Left kidney (tissue), 2 donors: ENCODE data around the gene DHX58. TPM values are rescaled to one million over a fixed set of nuclear protein-coding genes. Genes with fewer than 3 reads are reported as not detected.

Experiments
- DNase-seq: peaks from one replicate; pipeline ENCODE4 v3.0.0-alpha.2; 2013
- polyA plus RNA-seq: library from polyadenylated mRNA; unstranded; fragments of 120-200 nt; gene quantifications from one replicate; pipeline ENCODE4 v1.2.1, GENCODE V29; 2013; ENCODE audit not compliant: insufficient read length

Gene DHX58
- polyA plus RNA-seq, 1 donor = 6.8 TPM

DNA sequence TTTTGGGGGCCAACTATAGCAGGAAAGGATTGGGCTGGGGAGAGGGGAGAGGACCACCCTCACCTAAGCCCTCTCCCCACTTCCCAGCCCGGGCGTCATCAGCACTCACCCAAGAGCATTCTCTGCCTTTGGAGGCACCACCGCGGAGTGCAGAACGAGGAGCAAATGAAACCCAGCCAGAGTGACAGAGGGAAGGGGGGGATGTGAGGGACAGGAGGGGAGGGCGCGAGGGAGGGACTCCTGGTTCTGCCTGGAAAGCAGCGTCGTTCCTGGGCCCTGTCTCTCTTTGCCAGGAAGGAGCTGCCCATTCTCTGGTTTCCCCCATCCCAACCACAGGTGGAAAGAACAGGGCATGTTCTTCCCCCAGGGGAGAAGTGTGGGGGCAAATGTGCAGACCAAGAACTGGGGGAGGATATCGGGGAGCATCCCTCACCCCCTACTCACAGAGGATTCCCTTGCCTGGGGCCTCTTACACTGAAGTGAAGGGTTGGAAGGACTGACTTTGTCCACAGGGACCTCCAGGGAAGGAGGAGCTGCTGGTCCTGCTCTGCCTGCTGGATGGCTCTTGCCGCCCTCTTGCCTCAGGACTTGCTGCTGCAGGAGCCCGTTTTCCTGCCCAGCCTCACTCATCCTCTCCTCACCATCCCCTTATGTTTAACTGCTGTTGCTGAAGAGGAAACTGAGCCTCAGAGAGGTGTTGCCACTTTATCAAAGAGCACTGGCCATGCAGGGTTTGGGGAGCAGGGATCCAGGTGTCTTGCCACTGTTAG, 58.6 kb downstream of the DHX58 start:
- no peak for DNase-seq

DNA sequence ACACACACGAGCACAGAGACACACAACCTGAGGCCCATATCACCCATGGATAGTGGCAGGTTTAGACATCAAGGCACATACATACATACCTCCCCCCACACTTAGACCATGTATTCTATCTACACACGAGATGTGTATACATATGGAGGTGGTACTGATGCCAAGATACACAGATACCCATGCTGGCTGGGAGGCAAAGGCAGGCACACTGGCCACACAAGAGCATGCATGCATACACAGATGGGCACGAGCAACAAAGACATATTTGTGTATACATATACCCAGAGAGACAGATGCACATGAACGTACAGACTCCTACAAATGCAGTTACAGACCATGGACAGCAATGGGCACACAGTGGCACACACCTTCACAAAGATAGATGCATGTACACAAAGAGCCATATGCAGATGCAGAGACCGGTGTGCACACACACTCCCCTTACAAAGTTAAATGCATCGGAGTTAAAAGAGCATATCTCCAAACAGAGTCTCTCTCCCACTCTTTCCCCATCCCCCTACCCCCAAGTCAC, 60.1 kb downstream of the DHX58 start:
- DNase-seq = no peak

DNA sequence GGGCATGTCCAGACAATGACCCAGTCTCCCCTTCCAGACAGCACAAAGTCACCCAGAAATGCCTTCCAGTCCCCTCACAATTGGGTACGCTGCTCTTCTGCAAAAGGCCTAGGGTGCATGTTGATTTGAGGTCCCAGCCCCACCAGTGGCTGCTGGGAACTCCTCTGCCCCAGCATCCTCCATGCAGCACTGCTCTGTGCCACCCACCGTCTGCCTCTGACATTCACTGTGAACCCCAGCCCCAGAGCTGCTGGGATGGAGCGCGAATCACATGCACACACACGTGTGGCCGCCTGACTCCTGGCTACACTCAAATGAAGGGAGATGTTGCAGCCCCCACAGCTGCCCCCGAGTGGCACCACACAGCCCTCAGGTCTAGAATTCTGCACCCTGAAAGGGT, 60.9 kb downstream of the DHX58 start:
- no peak for DNase-seq

Other genes with a start within 250 kb of the DHX58 start
- gene KLHL11, start 247.3 kb downstream of the DHX58 start, polyA plus RNA-seq = 12.4 TPM
- gene ACLY, start 193.8 kb downstream of the DHX58 start, polyA plus RNA-seq = 86.0 TPM
- gene ODAD4, start 182.1 kb downstream of the DHX58 start, polyA plus RNA-seq = 8.7 TPM
- 62.5 TPM for gene CNP, start 145.9 kb downstream of the DHX58 start, polyA plus RNA-seq
- 178 TPM for gene DNAJC7, start 95.3 kb downstream of the DHX58 start, polyA plus RNA-seq
- gene NKIRAS2, start 92.6 kb downstream of the DHX58 start, polyA plus RNA-seq = 49.4 TPM
- gene C17orf113, start 62.1 kb downstream of the DHX58 start, polyA plus RNA-seq = 4.7 TPM
- gene ZNF385C, start 14.2 kb downstream of the DHX58 start, polyA plus RNA-seq = 9.6 TPM
- 70.7 TPM for gene KAT2A, start 8.7 kb upstream of the DHX58 start, polyA plus RNA-seq
- 0.17 TPM for gene HSPB9, start 10.1 kb upstream of the DHX58 start, polyA plus RNA-seq
- gene RAB5C, start 42.3 kb upstream of the DHX58 start, polyA plus RNA-seq = 111 TPM
- not detected for gene KCNH4, start 68.4 kb upstream of the DHX58 start, polyA plus RNA-seq
- not detected for gene HCRT, start 72.7 kb upstream of the DHX58 start, polyA plus RNA-seq
- gene GHDC, start 81.8 kb upstream of the DHX58 start, polyA plus RNA-seq = 14.6 TPM
- gene STAT5B, start 163.7 kb upstream of the DHX58 start, polyA plus RNA-seq = 54.4 TPM
- gene STAT5A, start 175.8 kb upstream of the DHX58 start, polyA plus RNA-seq = 5.0 TPM